Measurements from ENCODE around the gene NUBP2.

DNA sequence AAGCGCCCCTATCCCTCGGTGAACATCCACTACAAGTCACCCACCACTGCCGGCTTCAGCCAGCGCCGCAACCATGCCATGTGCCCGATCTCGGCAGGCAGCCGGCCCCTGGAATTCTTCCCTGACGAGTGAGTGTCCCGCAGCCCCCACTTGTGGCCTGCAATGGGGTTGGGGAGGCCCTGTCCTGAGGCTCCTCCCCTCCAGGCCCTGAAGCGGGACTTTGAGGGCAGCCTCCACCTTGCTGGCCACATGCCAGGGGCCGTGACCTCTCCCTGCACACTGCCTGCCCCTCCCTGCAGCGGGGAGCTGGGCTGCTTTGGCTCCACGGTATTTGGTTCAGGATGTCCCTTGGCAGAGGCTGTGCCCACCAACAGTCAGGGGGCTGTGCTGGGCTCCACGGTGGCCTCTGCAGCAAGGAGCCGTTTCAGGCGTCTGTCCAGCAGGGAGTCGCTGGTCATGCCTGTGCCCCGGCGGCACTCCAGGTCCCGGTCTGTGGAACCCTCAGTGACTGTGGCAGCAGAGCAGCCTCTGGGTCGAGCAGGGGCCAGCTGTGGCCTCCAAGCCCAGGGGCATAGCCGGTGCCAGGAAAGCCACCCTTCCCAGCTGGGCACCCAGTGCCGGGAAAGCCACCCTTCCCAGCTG lies 19.8 kb upstream of the NUBP2 start:
- TF ChIP-seq EP300 (IDR thresholded peaks at IDR 0.05; ENCODE audit: borderline replicate concordance) (no peak), MAX (IDR thresholded peaks at IDR 0.05) (no peak), TAF1 (IDR thresholded peaks at IDR 0.05; ENCODE audit: low read depth) (no peak)
- TF ChIP-seq, protein P1, sequence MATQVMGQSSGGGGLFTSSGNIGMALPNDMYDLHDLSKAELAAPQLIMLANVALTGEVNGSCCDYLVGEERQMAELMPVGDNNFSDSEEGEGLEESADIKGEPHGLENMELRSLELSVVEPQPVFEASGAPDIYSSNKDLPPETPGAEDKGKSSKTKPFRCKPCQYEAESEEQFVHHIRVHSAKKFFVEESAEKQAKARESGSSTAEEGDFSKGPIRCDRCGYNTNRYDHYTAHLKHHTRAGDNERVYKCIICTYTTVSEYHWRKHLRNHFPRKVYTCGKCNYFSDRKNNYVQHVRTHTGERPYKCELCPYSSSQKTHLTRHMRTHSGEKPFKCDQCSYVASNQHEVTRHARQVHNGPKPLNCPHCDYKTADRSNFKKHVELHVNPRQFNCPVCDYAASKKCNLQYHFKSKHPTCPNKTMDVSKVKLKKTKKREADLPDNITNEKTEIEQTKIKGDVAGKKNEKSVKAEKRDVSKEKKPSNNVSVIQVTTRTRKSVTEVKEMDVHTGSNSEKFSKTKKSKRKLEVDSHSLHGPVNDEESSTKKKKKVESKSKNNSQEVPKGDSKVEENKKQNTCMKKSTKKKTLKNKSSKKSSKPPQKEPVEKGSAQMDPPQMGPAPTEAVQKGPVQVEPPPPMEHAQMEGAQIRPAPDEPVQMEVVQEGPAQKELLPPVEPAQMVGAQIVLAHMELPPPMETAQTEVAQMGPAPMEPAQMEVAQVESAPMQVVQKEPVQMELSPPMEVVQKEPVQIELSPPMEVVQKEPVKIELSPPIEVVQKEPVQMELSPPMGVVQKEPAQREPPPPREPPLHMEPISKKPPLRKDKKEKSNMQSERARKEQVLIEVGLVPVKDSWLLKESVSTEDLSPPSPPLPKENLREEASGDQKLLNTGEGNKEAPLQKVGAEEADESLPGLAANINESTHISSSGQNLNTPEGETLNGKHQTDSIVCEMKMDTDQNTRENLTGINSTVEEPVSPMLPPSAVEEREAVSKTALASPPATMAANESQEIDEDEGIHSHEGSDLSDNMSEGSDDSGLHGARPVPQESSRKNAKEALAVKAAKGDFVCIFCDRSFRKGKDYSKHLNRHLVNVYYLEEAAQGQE (IDR thresholded peaks at IDR 0.05; ENCODE audit: low read depth), result no peak

Measured in Ishikawa (cell line).